Adrenal gland (tissue), 5 donors: ENCODE data around the gene LDAH.

Source experiments
- CTCF ChIP-seq, 6 experiments: fragments of 450-650 bp in 4 of 6; fragments of 200-600 bp in 2 of 6; sonication (generic) in 1 of 6; IDR thresholded peaks; 1 replicate in 5 of 6; 2 replicates in 1 of 6; pipeline versions ENCODE4 v1.5.1 to v1.8.0; 2016 to 2021; ENCODE audit warnings: antibody characterized with exemption in 6 of 6, mild to moderate bottlenecking in 2 of 6, moderate library complexity in 1 of 6
- POLR2A ChIP-seq, 2 donors: fragments of 450-650 bp; IDR thresholded peaks; one replicate each; pipeline ENCODE4 v1.6.1; 2017; ENCODE audit warnings: antibody characterized with exemption in 2 of 2, mild to moderate bottlenecking in 2 of 2, moderate library complexity in 1 of 2
- donor health status: DM: no; HTN: no; CAD: no.

- TF ChIP-seq POLR2A (IDR thresholded peaks at IDR 0.05), result no peak
- TF ChIP-seq CTCF (IDR thresholded peaks at IDR 0.05), result no peak
Observed at GRCh38 chr2:20668451-20668850, 154.4 kb downstream of the LDAH start.
